Stomach smooth muscle (tissue), 2 donors: ENCODE measurements around the gene OLIG2.

Source experiments
- H3K27ac ChIP-seq: one replicate; pipeline ENCODE4 v1.7.0; 2013; ENCODE audit warnings: mild to moderate bottlenecking, low read length, inconsistent platforms
- H3K27me3 ChIP-seq, 2 donors: one replicate each; pipeline ENCODE4 v1.7.0; 2013; ENCODE audit warnings: low read length in 2 of 2; ENCODE audit not compliant: insufficient read depth in 2 of 2, control insufficient read depth in 1 of 2
- H3K36me3 ChIP-seq, 2 donors: one replicate each; pipeline ENCODE4 v1.7.0; 2013; ENCODE audit warnings: low read length in 2 of 2; ENCODE audit not compliant: control insufficient read depth in 2 of 2, insufficient read depth in 2 of 2
- H3K4me1 ChIP-seq: one replicate; pipeline ENCODE4 v1.7.0; 2013; ENCODE audit warnings: low read length; ENCODE audit not compliant: control insufficient read depth, insufficient read depth
- H3K4me3 ChIP-seq, 2 donors: one replicate each; pipeline ENCODE4 v1.7.0; 2013; ENCODE audit warnings: low read length in 2 of 2
- H3K9ac ChIP-seq, 2 donors: one replicate each; pipeline ENCODE4 v1.7.0; 2013; ENCODE audit warnings: low read length in 2 of 2, mild to moderate bottlenecking in 1 of 2
- H3K9me3 ChIP-seq, 2 donors: one replicate each; pipeline ENCODE4 v1.7.0; 2013; ENCODE audit warnings: low read length in 2 of 2; ENCODE audit not compliant: control insufficient read depth in 2 of 2
- donor health status: healthy.
- donor health status: Pancreatic carcinoma.

Gene OLIG2

GRCh38 chr21:33025489-33026442 lies at the start of gene OLIG2:
Gene OLIG2, plus strand, starts transcription at chr21:33025935. Its CDS starts 928 bp downstream, at chr21:33026863.
- Histone ChIP-seq H3K27me3 (peaks cover 72 to 97% of the 10 kb centered on the region in 2 donors), H3K36me3 (no peaks in the 10 kb centered on the region), H3K4me1 (peaks cover 6% of the 10 kb centered on the region), H3K27ac (no peak within 1 kb of the TSS), H3K4me3 (no peak within 1 kb of the TSS), H3K9ac (no peak within 1 kb of the TSS), H3K9me3 (no peaks in the 10 kb centered on the region)

DNA sequence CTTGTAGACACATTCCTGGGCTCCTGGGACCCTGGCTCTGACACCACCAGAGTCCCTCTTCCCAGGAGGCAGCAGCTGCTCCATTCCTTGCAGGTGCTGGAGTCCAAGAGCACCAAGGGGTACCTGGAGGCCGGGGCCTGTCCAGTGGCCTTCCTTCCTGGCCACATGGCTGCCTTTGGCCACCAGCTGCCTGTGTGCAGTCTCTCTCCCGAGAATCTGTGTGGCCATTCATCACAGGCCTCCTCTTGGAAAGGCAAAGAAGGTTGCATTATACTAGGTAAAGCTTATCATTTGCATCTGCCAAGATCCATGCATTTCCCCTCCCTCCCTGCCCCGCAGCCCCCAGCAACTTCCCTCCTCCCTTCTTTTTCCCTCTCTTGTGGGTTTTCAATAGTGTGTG lies 48.9 kb upstream of the OLIG2 start:
- no peak overlapping the region for H3K4me3 ChIP-seq
- H3K27me3 ChIP-seq, result peaks cover 0 to 4% of the 10 kb centered on the region in 2 donors
- H3K9ac ChIP-seq, result no peak overlapping the region
- no peaks in the 10 kb centered on the region for H3K9me3 ChIP-seq
- no peaks in the 10 kb centered on the region for H3K4me1 ChIP-seq
- H3K36me3 ChIP-seq, result no peaks in the 10 kb centered on the region
- no peak overlapping the region for H3K27ac ChIP-seq

GRCh38 chr21:32977216-32977615 lies 48.5 kb upstream of the OLIG2 start:
- Histone ChIP-seq H3K27ac (no peak overlapping the region), H3K9ac (no peak overlapping the region), H3K4me3 (no peak overlapping the region), H3K36me3 (no peaks in the 10 kb centered on the region), H3K4me1 (no peaks in the 10 kb centered on the region), H3K27me3 (peaks cover 0 to 4% of the 10 kb centered on the region in 2 donors), H3K9me3 (no peaks in the 10 kb centered on the region)

DNA sequence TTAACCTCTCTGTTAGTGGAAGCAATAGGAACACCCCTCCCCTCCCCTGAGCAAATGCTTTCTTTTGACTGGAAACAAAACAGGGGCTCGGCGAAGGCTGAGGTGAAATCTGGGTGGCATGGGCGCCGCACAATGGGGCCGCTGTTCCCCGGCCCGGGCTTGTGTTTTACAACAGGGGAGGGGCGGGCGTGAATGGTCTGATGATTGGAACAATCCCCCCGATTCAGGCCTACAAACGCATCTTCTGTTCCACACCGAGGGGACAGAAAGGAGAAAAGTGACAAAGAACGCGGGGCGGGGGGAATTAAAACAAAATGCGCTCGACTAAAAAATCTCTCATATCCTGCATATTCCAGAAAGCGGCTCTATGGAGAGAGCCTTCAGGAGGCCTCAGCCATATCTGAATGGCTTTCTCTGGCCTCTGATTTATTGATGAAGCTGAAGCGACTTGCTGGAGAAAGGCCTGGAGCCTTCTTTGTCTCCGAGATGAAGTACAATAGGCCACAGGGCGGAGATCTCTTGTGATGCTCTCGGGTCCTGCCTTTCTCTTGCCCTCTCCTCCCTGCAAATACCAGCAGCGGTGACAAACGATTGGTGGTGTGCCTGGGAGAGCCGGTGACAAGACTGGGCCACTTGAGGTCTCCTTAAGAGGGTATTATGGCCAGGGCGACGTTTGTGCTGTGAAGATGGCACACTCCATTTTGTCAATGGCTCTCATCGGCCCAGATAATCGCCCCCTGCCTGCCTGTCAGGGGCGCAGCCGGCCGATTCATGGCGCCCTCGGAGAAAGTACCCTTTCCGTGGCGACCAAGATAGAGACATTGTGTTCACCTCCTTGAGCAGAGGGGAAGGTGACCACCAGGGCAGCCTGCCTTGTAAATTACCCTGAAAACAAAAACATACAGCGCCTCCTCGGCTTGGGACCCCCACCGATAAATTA lies 47.1 kb upstream of the OLIG2 start:
- H3K27ac ChIP-seq, result no peak overlapping the region
- H3K4me3 ChIP-seq, result no peak overlapping the region
- H3K9ac ChIP-seq, result no peak overlapping the region
- H3K4me1 ChIP-seq, result no peaks in the 10 kb centered on the region
- peaks cover 0 to 4% of the 10 kb centered on the region in 2 donors for H3K27me3 ChIP-seq
- no peaks in the 10 kb centered on the region for H3K9me3 ChIP-seq
- no peaks in the 10 kb centered on the region for H3K36me3 ChIP-seq

DNA sequence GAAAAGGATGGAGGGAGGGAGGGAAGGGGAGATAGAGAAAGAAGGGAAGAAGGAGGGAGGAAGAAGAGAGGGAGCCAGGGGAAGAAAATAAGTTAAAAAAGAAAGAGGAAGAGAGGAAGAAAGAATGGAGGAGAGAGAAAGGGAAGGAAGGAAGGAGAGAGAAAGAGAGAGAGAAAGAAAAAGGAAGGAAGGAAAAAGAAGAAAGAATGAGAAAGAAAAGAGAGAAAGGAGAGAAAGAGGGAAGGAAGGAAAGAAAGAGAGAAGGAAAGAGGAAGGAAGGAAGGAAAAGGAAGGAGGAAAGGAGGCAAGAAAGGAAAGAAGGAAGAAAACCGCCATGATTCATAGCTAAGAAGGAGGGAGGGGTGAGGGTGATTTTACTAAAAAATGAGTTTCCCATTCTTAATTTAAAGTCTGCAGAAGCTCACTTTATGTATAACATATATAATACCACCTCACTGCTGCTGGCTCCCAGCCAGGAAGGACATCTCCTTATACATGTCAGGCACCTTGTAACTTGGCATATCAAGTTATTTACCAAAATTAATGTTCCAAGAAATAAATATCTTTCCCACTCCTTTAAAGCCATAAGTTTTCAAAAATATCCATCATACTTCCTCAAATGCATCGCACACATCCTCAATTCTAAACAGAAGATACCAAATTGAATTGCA lies 46.0 kb upstream of the OLIG2 start:
- Histone ChIP-seq H3K9me3 (no peaks in the 10 kb centered on the region), H3K4me3 (no peak overlapping the region), H3K9ac (no peak overlapping the region), H3K4me1 (no peaks in the 10 kb centered on the region), H3K36me3 (no peaks in the 10 kb centered on the region), H3K27ac (no peak overlapping the region), H3K27me3 (peaks cover 0 to 8% of the 10 kb centered on the region in 2 donors)

DNA sequence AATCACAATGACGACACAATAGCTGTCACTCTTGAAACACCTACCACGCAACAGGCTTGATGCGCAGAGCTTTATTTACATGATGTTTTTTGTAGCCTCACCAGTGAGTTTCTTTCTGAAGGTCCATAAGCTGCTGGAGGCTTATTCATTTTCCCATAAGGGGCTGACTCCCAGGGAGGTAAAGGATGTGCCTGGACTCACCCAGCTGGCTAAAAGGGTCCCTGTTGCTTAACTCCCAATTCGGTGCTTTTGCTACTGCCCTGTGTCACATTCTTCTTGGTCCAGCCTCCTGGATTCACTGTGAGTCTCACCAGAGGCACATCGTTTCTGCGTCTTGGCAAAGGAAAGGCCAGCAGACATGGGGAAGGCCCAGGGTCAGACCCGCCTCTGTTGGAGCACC lies 44.6 kb upstream of the OLIG2 start:
- no peak overlapping the region for H3K4me3 ChIP-seq
- no peak overlapping the region for H3K27ac ChIP-seq
- H3K4me1 ChIP-seq, result no peaks in the 10 kb centered on the region
- H3K9ac ChIP-seq, result no peak overlapping the region
- no peaks in the 10 kb centered on the region for H3K9me3 ChIP-seq
- peaks cover 0 to 6% of the 10 kb centered on the region in 2 donors for H3K27me3 ChIP-seq
- H3K36me3 ChIP-seq, result no peaks in the 10 kb centered on the region

DNA sequence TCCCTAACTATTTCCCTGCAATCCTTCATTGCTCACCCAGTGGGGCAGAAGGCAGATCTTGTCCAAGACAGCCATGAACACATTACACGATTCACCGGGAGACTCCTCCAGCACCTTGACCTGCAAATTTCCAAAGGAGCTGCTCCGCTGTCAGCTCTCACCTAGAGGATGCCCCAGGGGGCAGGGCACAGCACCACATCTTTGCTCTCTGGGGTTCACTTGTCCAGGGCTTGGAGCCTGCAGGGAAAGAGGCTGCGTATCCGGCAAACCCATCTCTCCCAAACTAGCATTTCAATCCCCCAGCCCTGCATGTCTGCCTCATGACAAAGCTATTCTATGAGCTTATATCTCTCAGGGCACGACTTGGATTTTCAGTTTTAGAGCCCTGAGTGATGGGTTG lies 35.1 kb upstream of the OLIG2 start:
- H3K36me3 ChIP-seq, result no peaks in the 10 kb centered on the region
- no peak overlapping the region for H3K27ac ChIP-seq
- H3K9ac ChIP-seq, result no peak overlapping the region
- peaks cover 0 to 7% of the 10 kb centered on the region in 2 donors for H3K27me3 ChIP-seq
- H3K4me1 ChIP-seq, result no peaks in the 10 kb centered on the region
- peaks cover 0 to 6% of the 10 kb centered on the region in 2 donors for H3K9me3 ChIP-seq
- H3K4me3 ChIP-seq, result no peak overlapping the region

DNA sequence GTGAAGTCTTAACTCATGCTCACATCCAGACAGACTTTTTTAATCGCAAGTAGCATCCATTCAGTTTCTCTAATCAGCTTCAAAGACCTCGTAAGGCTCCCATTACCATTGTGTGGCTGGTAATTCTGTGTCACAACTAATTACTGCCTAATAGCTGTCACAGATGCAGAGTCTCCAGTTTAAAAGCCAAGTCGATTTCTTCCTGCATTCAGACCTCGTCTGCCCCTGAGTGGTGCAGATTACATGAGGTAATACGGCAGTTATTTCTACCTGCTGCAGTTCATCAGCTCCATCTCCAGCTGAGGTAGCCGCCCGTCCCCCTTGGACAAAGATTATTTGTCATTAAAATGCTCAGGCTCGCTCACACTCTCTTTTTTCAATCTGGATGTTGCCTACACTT lies 34.4 kb upstream of the OLIG2 start:
- no peaks in the 10 kb centered on the region for H3K4me1 ChIP-seq
- H3K4me3 ChIP-seq, result no peak overlapping the region
- no peaks in the 10 kb centered on the region for H3K36me3 ChIP-seq
- peaks cover 0 to 6% of the 10 kb centered on the region in 2 donors for H3K9me3 ChIP-seq
- H3K9ac ChIP-seq, result no peak overlapping the region
- H3K27me3 ChIP-seq, result peaks cover 0 to 7% of the 10 kb centered on the region in 2 donors
- H3K27ac ChIP-seq, result no peak overlapping the region

- no peak overlapping the region for H3K9ac ChIP-seq
- peaks cover 0 to 7% of the 10 kb centered on the region in 2 donors for H3K27me3 ChIP-seq
- H3K36me3 ChIP-seq, result no peaks in the 10 kb centered on the region
- no peaks in the 10 kb centered on the region for H3K9me3 ChIP-seq
- H3K4me3 ChIP-seq, result no peak overlapping the region
- H3K27ac ChIP-seq, result no peak overlapping the region
- H3K4me1 ChIP-seq, result no peaks in the 10 kb centered on the region
These were observed 31.8 kb upstream of the OLIG2 start for GRCh38 chr21:32993894-32994293.

GRCh38 chr21:32994305-32994704 lies 31.4 kb upstream of the OLIG2 start:
- Histone ChIP-seq H3K9me3 (no peaks in the 10 kb centered on the region), H3K27ac (no peak overlapping the region), H3K4me3 (no peak overlapping the region), H3K4me1 (no peaks in the 10 kb centered on the region), H3K36me3 (no peaks in the 10 kb centered on the region), H3K9ac (no peak overlapping the region), H3K27me3 (peaks cover 0 to 7% of the 10 kb centered on the region in 2 donors)
